Thyroid gland (tissue), 4 donors: Measurements from ENCODE around the gene DCXR.

Experiments
- CTCF ChIP-seq, 6 experiments: fragments of 200-600 bp in 3 of 6; fragments of 450-650 bp in 3 of 6; sonication (generic) in 3 of 6; IDR thresholded peaks; one replicate each; pipeline ENCODE4 v1.5.1; 2016 to 2019; ENCODE audit warnings: antibody characterized with exemption in 6 of 6, mild to moderate bottlenecking in 2 of 6, inconsistent platforms in 1 of 6, moderate library complexity in 1 of 6
- POLR2A ChIP-seq, 2 donors: fragments of 450-650 bp; IDR thresholded peaks; one replicate each; pipeline ENCODE4 v1.6.1; 2017; ENCODE audit warnings: antibody characterized with exemption in 2 of 2, mild to moderate bottlenecking in 2 of 2, moderate library complexity in 1 of 2

- TF ChIP-seq CTCF (IDR thresholded peaks at IDR 0.05), result no peak
- TF ChIP-seq POLR2A (IDR thresholded peaks at IDR 0.05), result no peak
Observed at GRCh38 chr17:82045936-82046484, 8.5 kb upstream of the DCXR start.
